Neural progenitor cell (in vitro differentiated cells): Measurements from ENCODE around the gene MYLK. TPM values are rescaled to one million over a fixed set of nuclear protein-coding genes. Genes with fewer than 3 reads are reported as not detected.

Experiments
- DNase-seq: peaks from one replicate; pipeline ENCODE4 v3.0.0-alpha.2; 2016; ENCODE audit warnings: low spot score
- H2AFZ ChIP-seq: fragments of 200-600 bp; sonication (generic); replicated peaks from 2 replicates; pipeline ENCODE4 v1.6.1; 2016; ENCODE audit warnings: antibody characterized with exemption
- H3F3A ChIP-seq: fragments of 200-600 bp; sonication (generic); 2 replicates; pipeline ENCODE4 v1.6.1; 2016; ENCODE audit warnings: antibody characterized with exemption, low read depth
- H3K27ac ChIP-seq: fragments of 200-600 bp; sonication (generic); 2 replicates; pipeline ENCODE4 v1.5.1; 2016; ENCODE audit warnings: mild to moderate bottlenecking
- H3K27me3 ChIP-seq: fragments of 200-600 bp; sonication (generic); 2 replicates; pipeline ENCODE4 v1.6.1; 2016; ENCODE audit warnings: mild to moderate bottlenecking, moderate library complexity
- H3K36me3 ChIP-seq: fragments of 200-600 bp; sonication (generic); 2 replicates; pipeline ENCODE4 v1.5.1; 2016
- H3K4me1 ChIP-seq: fragments of 200-600 bp; sonication (generic); 2 replicates; pipeline ENCODE4 v1.6.1; 2016; ENCODE audit warnings: mixed run types
- H3K4me2 ChIP-seq: fragments of 200-600 bp; sonication (generic); 2 replicates; pipeline ENCODE4 v1.6.1; 2016
- H3K4me3 ChIP-seq: fragments of 200-600 bp; sonication (generic); 2 replicates; pipeline ENCODE4 v1.5.1; 2016
- H3K79me2 ChIP-seq: fragments of 200-600 bp; sonication (generic); 2 replicates; pipeline ENCODE4 v1.6.1; 2016; ENCODE audit warnings: low read depth
- H3K9ac ChIP-seq: fragments of 200-600 bp; sonication (generic); 2 replicates; pipeline ENCODE4 v1.6.1; 2016
- H3K9me3 ChIP-seq: fragments of 200-600 bp; sonication (generic); 2 replicates; pipeline ENCODE4 v1.5.1; 2016; ENCODE audit warnings: low read depth
- H4K20me1 ChIP-seq: fragments of 200-600 bp; sonication (generic); 2 replicates; pipeline ENCODE4 v1.6.1; 2016; ENCODE audit warnings: low read depth
- H3K27ac Mint-ChIP-seq: 3 replicates; pipeline ENCODE4 v1.8.0; 2021; ENCODE audit warnings: mixed read lengths
- H3K27me3 Mint-ChIP-seq: 2 replicates; pipeline ENCODE4 v1.8.0; 2022; ENCODE audit warnings: low read depth, mild to moderate bottlenecking, inconsistent platforms, moderate library complexity, mixed read lengths; ENCODE audit not compliant: insufficient read depth
- H3K36me3 Mint-ChIP-seq: 3 replicates; pipeline ENCODE4 v1.8.0; 2021; ENCODE audit warnings: mixed read lengths
- H3K4me1 Mint-ChIP-seq: 3 replicates; pipeline ENCODE4 v1.8.0; 2021; ENCODE audit warnings: mixed read lengths
- H3K4me3 Mint-ChIP-seq: 3 replicates; pipeline ENCODE4 v1.8.0; 2021; ENCODE audit warnings: mild to moderate bottlenecking, moderate library complexity, mixed read lengths
- H3K9me3 Mint-ChIP-seq: 3 replicates; pipeline ENCODE4 v1.8.0; 2020; ENCODE audit warnings: mixed read lengths
- EZH2 ChIP-seq: fragments of 200-600 bp; sonication (generic); IDR thresholded peaks from 2 replicates; pipeline ENCODE4 v1.6.1; 2017; ENCODE audit warnings: antibody characterized with exemption, mild to moderate bottlenecking, moderate library complexity
- EZH2phosphoT487 ChIP-seq: fragments of 200-600 bp; sonication (generic); IDR thresholded peaks from 2 replicates; pipeline ENCODE4 v1.6.1; 2017; ENCODE audit warnings: antibody characterized with exemption
- total RNA-seq: library from RNA; depleted of rRNA; stranded (reverse); fragments of >200 nt; gene quantifications from 2 replicates; pipeline ENCODE4 v1.2.3, GENCODE V29; 2015; ENCODE audit warnings: low replicate concordance
- TF ChIP-seq, protein P1 (sequence below): fragments of 200-600 bp; sonication (generic); IDR thresholded peaks from 2 replicates; pipeline ENCODE4 v1.5.1; 2017; ENCODE audit warnings: antibody characterized with exemption, mild to moderate bottlenecking

MYLK gene
- total RNA-seq, 1 donor from 2014 or later, result 28.4 TPM

DNA sequence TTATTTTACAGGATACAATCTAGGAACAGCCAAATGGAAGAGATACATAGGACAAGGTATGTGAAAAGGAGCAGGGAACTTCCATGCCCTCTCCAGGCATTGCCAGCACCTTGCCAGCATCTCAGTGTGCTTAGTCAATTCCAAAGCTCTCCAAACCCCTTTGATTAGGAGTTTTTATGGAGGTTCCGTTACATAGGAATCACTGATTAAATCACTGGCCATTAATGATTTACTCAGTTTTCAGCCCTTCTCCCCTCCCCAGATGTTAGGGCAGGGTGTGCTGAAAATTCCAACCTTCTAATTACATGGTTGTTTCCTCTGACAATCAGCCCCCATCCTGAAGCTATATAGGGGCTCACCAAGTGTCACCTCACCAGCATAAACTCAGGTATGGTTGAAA, 11.5 kb downstream of the MYLK start:
- peaks cover 30% of the 10 kb centered on the region for H3K9me3 Mint-ChIP-seq
- H3K4me1 ChIP-seq, result peaks cover 33% of the 10 kb centered on the region
- H3K4me3 ChIP-seq, result no peak overlapping the region
- H3K79me2 ChIP-seq, result peaks cover 14% of the 10 kb centered on the region
- TF ChIP-seq, protein P1, sequence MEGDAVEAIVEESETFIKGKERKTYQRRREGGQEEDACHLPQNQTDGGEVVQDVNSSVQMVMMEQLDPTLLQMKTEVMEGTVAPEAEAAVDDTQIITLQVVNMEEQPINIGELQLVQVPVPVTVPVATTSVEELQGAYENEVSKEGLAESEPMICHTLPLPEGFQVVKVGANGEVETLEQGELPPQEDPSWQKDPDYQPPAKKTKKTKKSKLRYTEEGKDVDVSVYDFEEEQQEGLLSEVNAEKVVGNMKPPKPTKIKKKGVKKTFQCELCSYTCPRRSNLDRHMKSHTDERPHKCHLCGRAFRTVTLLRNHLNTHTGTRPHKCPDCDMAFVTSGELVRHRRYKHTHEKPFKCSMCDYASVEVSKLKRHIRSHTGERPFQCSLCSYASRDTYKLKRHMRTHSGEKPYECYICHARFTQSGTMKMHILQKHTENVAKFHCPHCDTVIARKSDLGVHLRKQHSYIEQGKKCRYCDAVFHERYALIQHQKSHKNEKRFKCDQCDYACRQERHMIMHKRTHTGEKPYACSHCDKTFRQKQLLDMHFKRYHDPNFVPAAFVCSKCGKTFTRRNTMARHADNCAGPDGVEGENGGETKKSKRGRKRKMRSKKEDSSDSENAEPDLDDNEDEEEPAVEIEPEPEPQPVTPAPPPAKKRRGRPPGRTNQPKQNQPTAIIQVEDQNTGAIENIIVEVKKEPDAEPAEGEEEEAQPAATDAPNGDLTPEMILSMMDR, result no peak
- TF ChIP-seq EZH2phosphoT487, result no peak
- no peak for TF ChIP-seq EZH2
- H3K36me3 Mint-ChIP-seq, result peaks cover 52% of the 10 kb centered on the region
- no peaks in the 10 kb centered on the region for H3K27me3 ChIP-seq
- H3K27ac ChIP-seq, result no peak overlapping the region
- no peak overlapping the region for H3K4me2 ChIP-seq
- peaks cover 6% of the 10 kb centered on the region for H3F3A ChIP-seq
- H2AFZ ChIP-seq, result no peak overlapping the region
- H3K27me3 Mint-ChIP-seq, result no peaks in the 10 kb centered on the region
- no peaks in the 10 kb centered on the region for H3K9me3 ChIP-seq
- no peak overlapping the region for H3K4me3 Mint-ChIP-seq
- H3K36me3 ChIP-seq, result peaks cover 9% of the 10 kb centered on the region
- H4K20me1 ChIP-seq, result no peaks in the 10 kb centered on the region
- H3K9ac ChIP-seq, result no peak overlapping the region
- H3K4me1 Mint-ChIP-seq, result peaks cover 28% of the 10 kb centered on the region
- H3K27ac Mint-ChIP-seq, result no peak overlapping the region
- DNase-seq, result no peak

DNA sequence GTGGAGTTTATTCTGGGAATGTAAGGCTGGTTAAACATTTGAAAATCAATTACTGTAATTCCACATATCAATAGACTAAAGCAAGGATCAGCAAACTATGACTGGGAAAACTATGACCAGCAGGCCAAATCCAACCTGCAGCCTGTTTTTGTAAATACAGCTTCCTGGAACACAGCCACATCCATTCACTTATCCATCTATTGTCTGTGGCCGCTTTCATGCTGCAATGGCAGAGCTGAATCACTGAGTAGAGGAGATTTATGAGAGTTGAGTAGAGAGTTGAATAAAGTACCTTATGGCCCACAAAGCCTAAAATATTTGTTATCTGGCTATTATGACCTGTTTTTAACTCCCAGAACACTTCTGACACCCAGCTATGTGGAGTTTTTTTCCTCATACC, 12.2 kb downstream of the MYLK start:
- Histone ChIP-seq H2AFZ (no peak overlapping the region), H3K4me1 (peaks cover 27% of the 10 kb centered on the region), H3F3A (peaks cover 6% of the 10 kb centered on the region), H3K36me3 (peaks cover 9% of the 10 kb centered on the region), H3K4me2 (peak overlapping the region; percentile 20), H3K9me3 (no peaks in the 10 kb centered on the region), H3K27me3 (no peaks in the 10 kb centered on the region), H3K4me3 (no peak overlapping the region), H4K20me1 (no peaks in the 10 kb centered on the region), H3K27ac (no peak overlapping the region), H3K79me2 (peaks cover 14% of the 10 kb centered on the region), H3K9ac (no peak overlapping the region)
- H3K36me3 Mint-ChIP-seq, result peaks cover 52% of the 10 kb centered on the region
- no peaks in the 10 kb centered on the region for H3K27me3 Mint-ChIP-seq
- no peak overlapping the region for H3K27ac Mint-ChIP-seq
- DNase-seq, result peak; percentile 44
- H3K4me3 Mint-ChIP-seq, result no peak overlapping the region
- H3K4me1 Mint-ChIP-seq, result peaks cover 23% of the 10 kb centered on the region
- H3K9me3 Mint-ChIP-seq, result peaks cover 34% of the 10 kb centered on the region
- TF ChIP-seq EZH2, result no peak
- no peak for TF ChIP-seq EZH2phosphoT487
- TF ChIP-seq, protein P1, result no peak

DNA sequence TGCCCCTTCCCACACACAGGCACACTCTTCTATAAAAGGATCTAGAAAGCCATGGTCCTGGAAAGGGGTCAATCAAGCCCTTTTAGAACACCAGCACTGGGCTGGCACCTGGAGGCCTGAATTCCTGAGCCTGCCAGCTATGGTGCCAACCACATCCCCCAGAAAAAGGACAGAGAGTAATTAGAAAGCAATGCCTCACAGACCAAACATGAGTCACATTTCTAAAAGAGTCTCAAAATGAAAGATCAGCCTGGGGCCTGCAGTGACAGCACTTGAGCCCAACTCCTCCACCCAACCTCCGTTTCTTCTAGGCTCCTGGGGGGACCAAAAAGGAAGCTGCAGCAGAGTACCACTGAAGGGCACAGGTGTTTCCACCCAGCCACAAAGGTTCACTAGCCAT, 14.1 kb downstream of the MYLK start:
- no peak overlapping the region for H3K27ac ChIP-seq
- peaks cover 23% of the 10 kb centered on the region for H3K4me1 ChIP-seq
- no peaks in the 10 kb centered on the region for H3K27me3 Mint-ChIP-seq
- H3K4me1 Mint-ChIP-seq, result peaks cover 22% of the 10 kb centered on the region
- TF ChIP-seq EZH2phosphoT487 (no peak), EZH2 (no peak)
- TF ChIP-seq, protein P1, result no peak
- no peak overlapping the region for H3K4me3 ChIP-seq
- H3K36me3 Mint-ChIP-seq, result peaks cover 57% of the 10 kb centered on the region
- no peaks in the 10 kb centered on the region for H4K20me1 ChIP-seq
- no peak overlapping the region for H3K27ac Mint-ChIP-seq
- no peaks in the 10 kb centered on the region for H3K27me3 ChIP-seq
- no peak overlapping the region for H3K4me3 Mint-ChIP-seq
- no peak for DNase-seq
- H3K9ac ChIP-seq, result no peak overlapping the region
- peaks cover 6% of the 10 kb centered on the region for H3F3A ChIP-seq
- H2AFZ ChIP-seq, result no peak overlapping the region
- peaks cover 9% of the 10 kb centered on the region for H3K36me3 ChIP-seq
- no peak overlapping the region for H3K4me2 ChIP-seq
- H3K9me3 Mint-ChIP-seq, result peaks cover 38% of the 10 kb centered on the region
- no peaks in the 10 kb centered on the region for H3K9me3 ChIP-seq
- peaks cover 14% of the 10 kb centered on the region for H3K79me2 ChIP-seq
